HCT116 (cell line): ENCODE measurements around the gene GALNT13. TPM values are rescaled to one million over a fixed set of nuclear protein-coding genes. Genes with fewer than 3 reads are reported as not detected.

Experiments
- ATAC-seq: fragments of 200-7000 bp; cut with Tn5 transposase; 2 replicates; pipeline ENCODE4 v1.9.1; 2020; ENCODE audit warnings: mild to moderate bottlenecking, moderate library complexity
- BruUV-seq: library from RNA; stranded (reverse); fragments of 400-500 nt; replicated peaks from 2 replicates; lab custom pipeline; 2021; lab: Mats Ljungman, UMichigan
- CTCF ChIA-PET: fragments of 300-600 bp; sonication (Branson Sonifier 250); formaldehyde crosslinking; loops from one replicate; lab custom pipeline; 2021; ENCODE audit warnings: antibody characterized with exemption; lab: Charles Lee
- POLR2A ChIA-PET: fragments of 300-600, 350-600 bp; sonication (Branson Sonifier 250); formaldehyde crosslinking; loops from one replicate; lab custom pipeline; 2021; ENCODE audit warnings: antibody characterized with exemption; lab: Charles Lee
- RAD21 ChIA-PET, 2 experiments: fragments of 300-600 bp; sonication (Branson Sonifier 250); formaldehyde crosslinking; loops; one replicate each; lab custom pipeline; 2023; ENCODE audit warnings: low total read pairs in 2 of 2; ENCODE audit not compliant: uncharacterized antibody in 2 of 2, unreplicated experiment in 2 of 2, low non-redundant PET in 1 of 2; lab: Charles Lee
- DNase-seq: peaks from one replicate; pipeline ENCODE4 v3.0.0-alpha.2; 2010; ENCODE audit warnings: low read depth, low spot score
- H2AFZ ChIP-seq: fragments of 200-600 bp; shearing (Covaris generic), sonication (generic); 2 replicates; pipeline ENCODE4 v1.6.1; 2017; ENCODE audit warnings: low read depth, mixed run types, mixed read lengths, antibody characterized with exemption, low read length; ENCODE audit not compliant: poor library complexity, severe bottlenecking
- H3K27ac ChIP-seq: 2 replicates; pipeline ENCODE4 v1.5.1; 2012; ENCODE audit warnings: low read depth, low read length
- H3K27me3 ChIP-seq: fragments of 200-600 bp; sonication (generic); 2 replicates; pipeline ENCODE4 v1.6.1; 2016; ENCODE audit warnings: mixed run types, low read length, mixed read lengths; ENCODE audit not compliant: insufficient read depth
- H3K36me3 ChIP-seq, 2 experiments: fragments of 200-500 bp in 1 of 2; fragments of 200-600 bp in 1 of 2; sonication (Bioruptor generic) in 1 of 2; sonication (generic) in 1 of 2; 2 replicates each; pipeline versions ENCODE4 v1.5.1 to v1.6.1; 2014 to 2016; ENCODE audit warnings: low read length in 2 of 2, inconsistent platforms in 1 of 2, mixed read lengths in 1 of 2, mixed run types in 1 of 2; ENCODE audit not compliant: insufficient read depth in 2 of 2, control insufficient read depth in 1 of 2
- H3K4me1 ChIP-seq, 2 experiments: fragments of 200-600 bp in 1 of 2; sonication (generic) in 1 of 2; 2 replicates each; pipeline versions ENCODE4 v1.5.1 to v1.6.1; 2012 to 2017; ENCODE audit warnings: low read length in 2 of 2, inconsistent platforms in 1 of 2, mild to moderate bottlenecking in 1 of 2, mixed read lengths in 1 of 2, mixed run types in 1 of 2, moderate library complexity in 1 of 2; ENCODE audit not compliant: insufficient read depth in 2 of 2, control insufficient read depth in 1 of 2
- H3K4me2 ChIP-seq: fragments of 200-600 bp; sonication (generic); 2 replicates; pipeline ENCODE4 v1.6.1; 2017; ENCODE audit warnings: mixed run types, low read length, mixed read lengths
- H3K4me3 ChIP-seq, 2 experiments: fragments of 200-600 bp in 1 of 2; sonication (generic) in 1 of 2; replicated peaks in 1 of 2; 2 replicates each; pipeline ENCODE4 v1.5.1; 2011 to 2016; ENCODE audit warnings: low read length in 2 of 2, control low read depth in 1 of 2, low read depth in 1 of 2, mild to moderate bottlenecking in 1 of 2, mixed read lengths in 1 of 2, mixed run types in 1 of 2
- H3K79me2 ChIP-seq: fragments of 200-600 bp; sonication (generic); 2 replicates; pipeline ENCODE4 v1.6.1; 2017; ENCODE audit warnings: mild to moderate bottlenecking, mixed run types, low read length, moderate library complexity, mixed read lengths; ENCODE audit not compliant: insufficient read depth
- H3K9ac ChIP-seq: fragments of 200-600 bp; sonication (generic); 2 replicates; pipeline ENCODE4 v1.6.1; 2016; ENCODE audit warnings: low read length, mixed read lengths
- H3K9me2 ChIP-seq: fragments of 200-600 bp; sonication (generic), shearing (Covaris generic); 2 replicates; pipeline ENCODE4 v1.6.1; 2017; ENCODE audit warnings: mixed run types, mild to moderate bottlenecking, moderate library complexity; ENCODE audit not compliant: insufficient read depth
- H3K9me3 ChIP-seq, 2 experiments: fragments of 200-500 bp in 1 of 2; fragments of 200-600 bp in 1 of 2; sonication (Bioruptor generic) in 1 of 2; sonication (generic) in 1 of 2; 2 replicates each; pipeline ENCODE4 v1.6.1; 2014 to 2017; ENCODE audit warnings: low read length in 2 of 2, mixed read lengths in 2 of 2, inconsistent platforms in 1 of 2, low read depth in 1 of 2, mild to moderate bottlenecking in 1 of 2, mixed run types in 1 of 2, moderate library complexity in 1 of 2; ENCODE audit not compliant: control insufficient read depth in 1 of 2, insufficient read depth in 1 of 2
- H4K20me1 ChIP-seq: fragments of 200-600 bp; sonication (generic), shearing (Covaris generic); 2 replicates; pipeline ENCODE4 v1.6.1; 2017; ENCODE audit warnings: mixed run types, mild to moderate bottlenecking, moderate library complexity; ENCODE audit not compliant: insufficient read depth
- CBX3 ChIP-seq: IDR thresholded peaks from 2 replicates; pipeline ENCODE4 v1.6.1; 2012; ENCODE audit warnings: low read depth
- CTCF ChIP-seq, 3 experiments: fragments of 200-600 bp in 1 of 3; sonication (generic) in 1 of 3; IDR thresholded peaks in 2 of 3; conservative IDR thresholded peaks in 1 of 3; 2 replicates each; pipeline ENCODE4 v1.5.1; 2012 to 2017; ENCODE audit warnings: low read depth in 2 of 3, low read length in 2 of 3, antibody characterized with exemption in 1 of 3, borderline replicate concordance in 1 of 3, control low read depth in 1 of 3, mild to moderate bottlenecking in 1 of 3, mixed read lengths in 1 of 3, mixed run types in 1 of 3, moderate library complexity in 1 of 3; ENCODE audit not compliant: insufficient read depth in 1 of 3
- EGR1 ChIP-seq: IDR thresholded peaks from 2 replicates; pipeline ENCODE4 v1.6.1; 2012; ENCODE audit warnings: low read depth
- EZH2phosphoT487 ChIP-seq: fragments of 200-600 bp; IDR thresholded peaks from 2 replicates; pipeline ENCODE4 v1.6.1; 2018; ENCODE audit warnings: antibody characterized with exemption, borderline replicate concordance
- POLR2A ChIP-seq: IDR thresholded peaks from 2 replicates; pipeline ENCODE4 v1.7.0; 2011; ENCODE audit warnings: borderline replicate concordance; ENCODE audit not compliant: insufficient read depth, insufficient read length; ENCODE audit errors: extremely low read depth
- POLR2AphosphoS5 ChIP-seq: IDR thresholded peaks from 2 replicates; pipeline ENCODE4 v1.6.1; 2011; ENCODE audit warnings: mild to moderate bottlenecking, low read depth, low read length, moderate library complexity
- RAD21 ChIP-seq: IDR thresholded peaks from 2 replicates; pipeline ENCODE4 v1.6.1; 2012; ENCODE audit warnings: low read depth, mild to moderate bottlenecking
- SIN3A ChIP-seq: IDR thresholded peaks from 2 replicates; pipeline ENCODE4 v1.6.1; 2012; ENCODE audit warnings: low read depth
- TCF7L2 ChIP-seq: IDR thresholded peaks from 2 replicates; pipeline ENCODE4 v1.7.0; 2011; ENCODE audit warnings: borderline replicate concordance, inconsistent platforms; ENCODE audit not compliant: insufficient read depth, insufficient read length; ENCODE audit errors: extremely low read depth
- ZFX ChIP-seq: fragments of 450-650 bp; IDR thresholded peaks from 2 replicates; pipeline ENCODE4 v1.6.1; 2017
- intact Hi-C: fragments of 100-400 bp; cut with micrococcal nuclease; formaldehyde crosslinking; loops from 2 replicates; pipeline ENCODE4 v1.10.0; 2022
- total RNA-seq: library from RNA; stranded (reverse); gene quantifications from one replicate; pipeline ENCODE4 v1.2.1, GENCODE V29; 2021; ENCODE audit not compliant: unreplicated experiment
- TF ChIP-seq, protein P1 (sequence below): IDR thresholded peaks from 2 replicates; pipeline ENCODE4 v1.6.1; 2011; ENCODE audit warnings: mild to moderate bottlenecking, low read length, moderate library complexity; ENCODE audit not compliant: insufficient replicate concordance; ENCODE audit errors: extremely low read depth

The GALNT13 gene
- total RNA-seq, 1 experiment from 2014 or later, result 0.44 TPM

DNA sequence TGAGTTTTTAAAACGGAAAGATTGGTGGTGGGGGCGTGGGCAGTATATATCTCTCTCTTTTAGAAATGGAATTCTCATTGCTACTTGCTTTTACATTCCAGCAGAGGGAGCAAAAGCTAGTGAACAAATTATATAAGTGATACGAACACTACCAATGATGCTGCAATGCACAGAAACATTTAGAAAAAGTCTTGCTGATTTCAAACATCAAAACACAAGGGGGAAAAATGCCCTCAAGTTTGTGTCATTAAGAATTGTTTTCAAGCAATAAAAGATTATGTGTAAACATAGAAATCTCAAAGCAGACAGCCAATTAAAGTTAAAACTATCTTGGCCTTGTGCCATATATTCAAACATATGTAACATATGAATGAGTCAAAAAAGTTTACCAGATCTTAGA, 530.5 kb downstream of the GALNT13 start:
- ATAC-seq (peak; percentile 67; the same call in 1 of the 2 replicates), DNase-seq (peak; percentile 43)
- Histone ChIP-seq H3K4me3 (no peak overlapping the region), H3K9me2 (no peaks in the 10 kb centered on the region), H2AFZ (no peak overlapping the region), H3K4me2 (no peak overlapping the region), H3K27me3 (no peaks in the 10 kb centered on the region), H4K20me1 (no peaks in the 10 kb centered on the region), H3K27ac (no peak overlapping the region), H3K9me3 (no peaks in the 10 kb centered on the region), H3K79me2 (no peaks in the 10 kb centered on the region), H3K4me1 (no peaks in the 10 kb centered on the region), H3K36me3 (no peaks in the 10 kb centered on the region), H3K9ac (no peak overlapping the region)
- BruUV-seq, result no TSS peak
- intact Hi-C loops, result loop anchor here (1.0 to 10.0 kb wide), 3 partner anchors 823 to 908 kb away; no protein-coding TSS in a partner anchor
- ChIA-PET RAD21 (no interaction called here), CTCF (interaction anchor here (0.8 to 2.5 kb wide), 3 partner anchors 37 to 908 kb away, joined by 3 to 12 read pairs (median 4); no protein-coding TSS in a partner anchor), POLR2A (no interaction called here)
- TF ChIP-seq RAD21 (peak; percentile 53), POLR2A (no peak), SIN3A (no peak), CTCF (IDR thresholded peaks at IDR 0.05 in 2 of 3, conservative IDR thresholded peaks at IDR 0.05 in 1 of 3; ENCODE audit: borderline replicate concordance in 1 of 3, insufficient read depth in 1 of 3, low read depth in 2 of 3, low read length in 2 of 3) (peak; percentile 25 to 65 (median 55); a peak in 5 of 6 replicates)

GRCh38 chr2:154403242-154403790, 531.6 kb downstream of the GALNT13 start:
- POLR2A ChIA-PET, result no interaction called here
- Histone ChIP-seq H3K4me2 (no peak overlapping the region), H3K27ac (no peak overlapping the region), H3K4me1 (no peaks in the 10 kb centered on the region), H3K9ac (no peak overlapping the region), H3K36me3 (no peaks in the 10 kb centered on the region), H4K20me1 (no peaks in the 10 kb centered on the region), H3K9me3 (no peaks in the 10 kb centered on the region), H3K9me2 (no peaks in the 10 kb centered on the region), H3K4me3 (no peak overlapping the region), H3K79me2 (no peaks in the 10 kb centered on the region), H2AFZ (no peak overlapping the region), H3K27me3 (no peaks in the 10 kb centered on the region)
- ATAC-seq (no peak), DNase-seq (no peak)
- RAD21 ChIA-PET, result no interaction called here
- CTCF ChIA-PET, result interaction anchor here (1.2 to 1.3 kb wide), 2 partner anchors 848 to 907 kb away, joined by 3 read pairs; no protein-coding TSS in a partner anchor
- BruUV-seq, result no TSS peak
- intact Hi-C loops, result loop anchor here (2.0 to 10.0 kb wide), 2 partner anchors 821 to 847 kb away; no protein-coding TSS in a partner anchor
- TF ChIP-seq CTCF (IDR thresholded peaks at IDR 0.05 in 2 of 3, conservative IDR thresholded peaks at IDR 0.05 in 1 of 3; ENCODE audit: borderline replicate concordance in 1 of 3, insufficient read depth in 1 of 3, low read depth in 2 of 3, low read length in 2 of 3), result no peak
- no peak for TF ChIP-seq EZH2phosphoT487
- TF ChIP-seq, protein P1, sequence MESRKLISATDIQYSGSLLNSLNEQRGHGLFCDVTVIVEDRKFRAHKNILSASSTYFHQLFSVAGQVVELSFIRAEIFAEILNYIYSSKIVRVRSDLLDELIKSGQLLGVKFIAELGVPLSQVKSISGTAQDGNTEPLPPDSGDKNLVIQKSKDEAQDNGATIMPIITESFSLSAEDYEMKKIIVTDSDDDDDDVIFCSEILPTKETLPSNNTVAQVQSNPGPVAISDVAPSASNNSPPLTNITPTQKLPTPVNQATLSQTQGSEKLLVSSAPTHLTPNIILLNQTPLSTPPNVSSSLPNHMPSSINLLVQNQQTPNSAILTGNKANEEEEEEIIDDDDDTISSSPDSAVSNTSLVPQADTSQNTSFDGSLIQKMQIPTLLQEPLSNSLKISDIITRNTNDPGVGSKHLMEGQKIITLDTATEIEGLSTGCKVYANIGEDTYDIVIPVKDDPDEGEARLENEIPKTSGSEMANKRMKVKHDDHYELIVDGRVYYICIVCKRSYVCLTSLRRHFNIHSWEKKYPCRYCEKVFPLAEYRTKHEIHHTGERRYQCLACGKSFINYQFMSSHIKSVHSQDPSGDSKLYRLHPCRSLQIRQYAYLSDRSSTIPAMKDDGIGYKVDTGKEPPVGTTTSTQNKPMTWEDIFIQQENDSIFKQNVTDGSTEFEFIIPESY, result no peak
- TF ChIP-seq SIN3A, result no peak
- no peak for TF ChIP-seq POLR2AphosphoS5
- no peak for TF ChIP-seq EGR1
- no peak for TF ChIP-seq RAD21
- TF ChIP-seq CBX3, result no peak
- no peak for TF ChIP-seq TCF7L2
- TF ChIP-seq ZFX, result no peak
